GM18499 (cell line): ENCODE measurements around the gene COQ8B.
"Not testable (repeated sequence)": the region's sequence is repeated elsewhere in the genome, so short reads cannot be mapped to it uniquely, and the experiment has no call there.

ENCODE experiments used
- ATAC-seq: cut with Tn5 transposase; IDR thresholded peaks from one replicate; pipeline ENCODE4 v1.9.1; 2021; ENCODE audit warnings: moderate number of reproducible peaks; ENCODE audit not compliant: insufficient read depth, unreplicated experiment

The COQ8B gene

GRCh38 chr19:40672573-40673299 is 44.0 kb downstream of the COQ8B start:
- ATAC-seq, result no peak

GRCh38 chr19:40672038-40672437 is 44.6 kb downstream of the COQ8B start:
- no peak for ATAC-seq

- no peak for ATAC-seq
These were observed 45.3 kb downstream of the COQ8B start for GRCh38 chr19:40671404-40671803.

GRCh38 chr19:40668991-40669614 is 47.6 kb downstream of the COQ8B start:
- no peak for ATAC-seq

GRCh38 chr19:40667602-40668001 is 49.1 kb downstream of the COQ8B start:
- no peak for ATAC-seq

GRCh38 chr19:40666803-40667438 is 49.8 kb downstream of the COQ8B start:
- ATAC-seq, result no peak

GRCh38 chr19:40663695-40664692 is 52.7 kb downstream of the COQ8B start:
- ATAC-seq, result no peak

GRCh38 chr19:40662925-40663694 is 53.6 kb downstream of the COQ8B start:
- ATAC-seq, result no peak

- no peak for ATAC-seq
These were observed 55.1 kb downstream of the COQ8B start for GRCh38 chr19:40661616-40662015.

- no peak for ATAC-seq
These were observed 57.1 kb downstream of the COQ8B start for GRCh38 chr19:40659566-40659965.

- no peak for ATAC-seq
These were observed 57.6 kb downstream of the COQ8B start for GRCh38 chr19:40659116-40659515.

GRCh38 chr19:40658031-40658430 is 58.7 kb downstream of the COQ8B start:
- no peak for ATAC-seq

- not testable (repeated sequence) for ATAC-seq
These were observed 61.0 kb downstream of the COQ8B start for GRCh38 chr19:40655684-40656083.

- not testable (repeated sequence) for ATAC-seq
These were observed 64.4 kb downstream of the COQ8B start for GRCh38 chr19:40652303-40652702.

- no peak for ATAC-seq
These were observed 65.9 kb downstream of the COQ8B start for GRCh38 chr19:40650749-40651305.

GRCh38 chr19:40649903-40650675 is 66.6 kb downstream of the COQ8B start:
- not testable (repeated sequence) for ATAC-seq

- no peak for ATAC-seq
These were observed 69.9 kb downstream of the COQ8B start for GRCh38 chr19:40646743-40647254.

- no peak for ATAC-seq
These were observed 73.9 kb downstream of the COQ8B start for GRCh38 chr19:40642757-40643305.
